ENCODE data around the gene AUTS2.
"Not testable (repeated sequence)": the region's sequence is repeated elsewhere in the genome, so short reads cannot be mapped to it uniquely, and the experiment has no call there.

Gene AUTS2

DNA sequence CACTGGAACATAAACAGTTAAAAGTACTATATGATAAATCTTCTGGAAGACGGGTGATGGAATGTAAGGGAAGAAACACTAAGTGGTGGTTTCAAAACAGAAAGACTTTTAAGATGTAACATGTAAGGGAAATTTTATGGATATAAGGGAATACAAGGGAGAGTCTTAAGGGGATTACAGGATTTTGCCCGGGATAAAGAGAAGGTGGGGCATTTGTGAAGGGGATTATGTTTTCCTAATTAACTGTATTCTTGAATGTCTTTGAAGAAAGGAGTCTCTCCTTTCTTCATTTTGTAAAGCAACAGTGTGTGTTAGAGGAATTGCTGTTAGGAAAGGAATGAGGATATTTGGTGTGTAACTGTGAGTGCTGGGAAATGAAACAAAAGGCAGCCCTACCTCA, 745.2 kb downstream of the AUTS2 start:
- no peak for DNase-seq

- DNase-seq: no peak
Observed at GRCh38 chr7:70344726-70345125, 746.5 kb downstream of the AUTS2 start.

GRCh38 chr7:70346844-70347462, 748.7 kb downstream of the AUTS2 start:
- no peak for DNase-seq

DNA sequence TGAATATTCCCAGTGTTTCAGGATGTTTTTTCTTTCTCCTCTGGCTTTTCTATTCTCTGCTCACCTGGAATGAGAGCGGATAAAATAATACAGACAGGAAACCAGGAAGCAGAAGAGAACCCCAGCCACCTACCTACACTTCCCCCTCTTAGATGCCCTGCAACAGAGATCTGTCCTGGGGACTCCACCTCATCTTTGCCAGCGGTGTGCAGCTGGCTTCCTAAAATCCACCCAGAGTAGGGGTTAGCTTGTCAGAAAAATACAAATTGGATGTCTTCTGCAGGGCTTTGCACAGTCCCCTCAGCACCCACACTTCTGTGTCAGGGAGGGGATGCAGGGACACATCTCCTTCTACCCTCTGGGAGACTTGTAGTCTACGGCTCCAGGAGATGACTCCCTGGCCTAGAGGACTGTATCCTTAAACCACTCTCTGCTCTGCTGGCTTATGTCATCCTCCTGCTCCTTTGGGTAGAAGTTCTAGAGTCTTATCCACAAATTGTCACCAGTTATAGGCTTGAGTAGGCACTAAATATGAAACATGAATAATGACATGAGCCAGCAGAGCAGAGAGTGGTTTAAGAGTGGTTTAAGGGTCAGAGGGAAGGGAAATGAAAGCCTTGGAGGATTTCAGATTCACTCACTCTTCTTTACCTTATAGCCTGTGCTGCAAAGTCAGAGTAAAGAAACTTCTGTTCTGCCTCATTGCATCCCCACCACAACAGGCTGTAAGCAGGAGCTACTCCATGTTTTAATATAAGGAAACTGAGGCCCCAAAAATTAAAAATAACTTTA, 749.4 kb downstream of the AUTS2 start:
- no peak for DNase-seq

DNA sequence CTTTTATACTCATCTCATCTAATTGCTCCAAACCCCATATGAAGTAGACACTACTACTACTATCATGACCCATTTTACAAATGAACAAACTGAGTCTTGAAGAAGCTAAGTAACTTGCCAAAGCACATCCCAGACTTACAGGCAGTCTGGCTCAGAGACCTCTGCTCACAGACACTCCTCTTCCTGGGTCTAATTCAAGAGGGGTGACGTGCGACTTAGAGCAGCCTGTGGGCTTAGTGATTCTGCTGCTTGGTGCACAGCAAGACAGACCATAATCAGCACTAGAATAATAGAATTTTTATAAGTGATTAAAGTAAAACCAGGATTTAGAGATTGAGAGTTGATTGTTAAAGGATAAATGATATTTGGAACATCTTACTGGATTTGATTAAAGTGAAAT, 750.8 kb downstream of the AUTS2 start:
- DNase-seq: no peak

GRCh38 chr7:70349819-70350218, 751.5 kb downstream of the AUTS2 start:
- DNase-seq: no peak

- no peak for DNase-seq
Observed at GRCh38 chr7:70352088-70352487, 753.8 kb downstream of the AUTS2 start.

- DNase-seq: no peak
Observed at GRCh38 chr7:70352906-70353305, 754.6 kb downstream of the AUTS2 start.

- no peak for DNase-seq
Observed at GRCh38 chr7:70353330-70353945, 755.2 kb downstream of the AUTS2 start.

DNA sequence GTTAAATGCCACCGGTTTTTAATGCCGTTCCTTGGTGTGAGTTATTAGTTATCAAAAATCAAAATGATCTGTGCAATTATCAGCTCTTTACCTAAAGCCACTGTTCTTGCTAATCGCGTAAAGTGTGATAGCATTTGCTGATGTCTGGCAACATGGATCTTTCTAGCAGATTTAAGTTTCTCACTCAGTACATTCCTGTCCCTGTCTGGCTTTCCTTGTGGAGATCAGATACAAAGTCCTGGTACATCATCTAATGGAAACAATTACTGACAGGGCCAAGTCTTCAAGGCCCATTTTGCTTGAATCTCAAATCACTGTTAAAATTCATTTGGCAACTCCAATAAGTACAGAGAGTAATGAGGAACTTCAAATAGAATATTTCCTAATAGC, 755.7 kb downstream of the AUTS2 start:
- DNase-seq: no peak

GRCh38 chr7:70354409-70355169, 756.3 kb downstream of the AUTS2 start:
- no peak for DNase-seq

DNA sequence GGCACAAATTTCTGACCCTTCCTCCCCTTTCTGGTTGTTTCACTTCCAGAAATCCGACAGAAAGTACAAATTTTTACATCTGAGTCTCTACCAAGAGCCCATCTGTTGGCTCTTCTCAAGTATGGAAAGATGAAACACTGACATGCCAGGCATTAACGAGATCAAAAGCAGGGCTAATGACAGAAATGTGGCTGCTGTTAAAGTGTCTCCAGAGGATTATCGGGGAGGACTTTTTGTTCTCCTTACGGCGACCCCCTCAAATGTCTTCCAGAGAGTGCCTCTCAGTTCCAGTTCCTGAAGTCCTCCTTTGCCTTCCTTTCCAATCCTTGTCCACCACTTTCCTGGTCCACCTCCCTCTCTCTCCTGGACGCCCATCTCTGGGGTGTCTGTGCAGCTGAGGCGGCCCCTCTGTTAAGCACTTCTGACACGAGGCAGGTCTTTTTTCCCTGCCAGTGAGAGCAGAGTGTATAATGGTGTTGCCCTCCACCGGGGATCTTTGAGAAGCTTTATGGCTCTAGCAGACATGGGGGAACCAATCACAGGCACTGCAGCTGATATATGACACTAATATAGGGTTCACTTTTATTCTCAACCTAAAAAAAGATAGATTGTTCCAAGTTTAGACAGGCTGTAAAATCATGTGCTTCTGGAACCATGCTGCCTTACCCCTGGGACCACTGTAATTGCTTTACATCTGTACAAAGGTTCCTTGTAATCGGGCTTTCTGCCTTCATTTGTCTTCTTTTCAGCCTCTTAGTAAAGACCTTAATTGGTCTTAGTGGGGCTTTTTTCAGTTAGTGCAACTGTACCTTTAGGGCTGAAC, 757.1 kb downstream of the AUTS2 start:
- DNase-seq: no peak

GRCh38 chr7:70356085-70356786, 758.0 kb downstream of the AUTS2 start:
- no peak for DNase-seq

- DNase-seq: no peak
Observed at GRCh38 chr7:70356787-70357328, 758.6 kb downstream of the AUTS2 start.

DNA sequence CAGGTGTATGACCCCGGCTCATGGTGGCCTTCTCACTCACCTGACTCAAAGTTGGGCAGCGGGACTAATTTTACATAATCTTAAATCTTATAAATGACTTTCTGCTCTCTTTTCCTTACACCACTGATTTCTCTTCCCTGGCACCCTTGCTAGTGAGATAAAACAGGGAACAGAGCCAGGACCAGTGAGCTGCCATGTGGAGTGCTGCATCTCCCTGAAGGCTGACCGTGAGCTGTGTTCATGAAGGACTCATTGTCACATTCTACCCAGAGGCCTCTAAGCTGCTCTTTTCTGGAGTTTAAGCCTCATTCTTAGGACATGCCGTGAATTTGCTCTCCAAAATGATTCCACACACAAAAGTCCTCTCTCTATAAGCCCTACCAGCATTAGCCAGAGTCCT, 762.3 kb downstream of the AUTS2 start:
- DNase-seq: no peak

- DNase-seq: no peak
Observed at GRCh38 chr7:70361821-70362220, 763.5 kb downstream of the AUTS2 start.

GRCh38 chr7:70364393-70364792, 766.1 kb downstream of the AUTS2 start:
- DNase-seq: not testable (repeated sequence)

DNA sequence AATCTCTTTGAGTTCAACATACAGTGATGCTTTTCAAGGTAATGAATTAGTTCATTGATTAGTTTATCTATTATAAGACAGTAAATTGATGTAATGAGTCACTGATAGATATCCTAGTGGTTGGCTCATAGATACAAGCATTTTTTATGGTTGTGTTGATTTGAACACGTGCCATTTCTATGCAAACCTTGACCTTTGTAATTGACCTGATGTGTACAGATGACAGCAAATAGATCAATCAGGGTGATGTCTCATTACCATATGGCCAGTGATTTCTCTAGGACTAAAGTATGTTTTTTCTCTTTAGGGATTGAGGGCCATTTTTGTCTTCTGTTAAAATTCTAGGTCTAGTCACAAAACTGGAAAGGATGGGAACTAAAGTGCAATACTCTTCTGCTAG, 773.4 kb downstream of the AUTS2 start:
- no peak for DNase-seq

DNA sequence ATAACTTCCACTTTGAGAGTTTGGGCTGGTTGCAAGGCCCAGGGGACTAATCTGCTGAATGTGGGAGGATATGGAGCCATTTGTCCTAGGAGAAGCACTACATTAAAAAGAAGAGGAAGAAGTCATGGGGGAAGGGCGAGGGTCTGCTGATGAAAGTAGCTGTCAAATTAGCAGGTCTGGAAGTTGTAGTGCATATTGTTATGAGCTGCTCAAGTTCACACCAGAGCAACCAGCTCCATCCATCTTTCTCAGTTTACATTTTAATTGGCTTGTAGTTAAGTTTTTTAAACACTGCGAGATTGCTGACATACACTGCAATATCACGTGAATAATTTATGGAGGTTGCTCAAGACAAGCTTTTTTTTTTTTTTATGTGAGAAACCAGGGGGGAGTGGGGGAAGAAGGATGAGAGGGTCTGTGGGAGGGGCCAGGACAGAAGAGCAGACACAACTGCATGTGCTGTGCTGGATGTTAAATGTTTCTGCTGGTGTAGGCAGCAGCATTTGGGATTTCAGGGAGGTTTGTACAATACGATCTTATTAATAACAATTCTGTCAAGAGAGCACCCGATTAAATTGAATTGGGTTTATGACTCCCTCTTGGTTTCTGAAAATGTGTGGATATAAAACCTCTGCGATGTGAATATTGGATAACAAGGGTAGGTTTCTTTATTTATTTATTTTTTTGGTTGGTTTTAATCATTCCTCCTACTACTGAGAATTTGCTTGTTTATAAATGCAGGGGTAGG, 774.7 kb downstream of the AUTS2 start:
- DNase-seq: no peak

DNA sequence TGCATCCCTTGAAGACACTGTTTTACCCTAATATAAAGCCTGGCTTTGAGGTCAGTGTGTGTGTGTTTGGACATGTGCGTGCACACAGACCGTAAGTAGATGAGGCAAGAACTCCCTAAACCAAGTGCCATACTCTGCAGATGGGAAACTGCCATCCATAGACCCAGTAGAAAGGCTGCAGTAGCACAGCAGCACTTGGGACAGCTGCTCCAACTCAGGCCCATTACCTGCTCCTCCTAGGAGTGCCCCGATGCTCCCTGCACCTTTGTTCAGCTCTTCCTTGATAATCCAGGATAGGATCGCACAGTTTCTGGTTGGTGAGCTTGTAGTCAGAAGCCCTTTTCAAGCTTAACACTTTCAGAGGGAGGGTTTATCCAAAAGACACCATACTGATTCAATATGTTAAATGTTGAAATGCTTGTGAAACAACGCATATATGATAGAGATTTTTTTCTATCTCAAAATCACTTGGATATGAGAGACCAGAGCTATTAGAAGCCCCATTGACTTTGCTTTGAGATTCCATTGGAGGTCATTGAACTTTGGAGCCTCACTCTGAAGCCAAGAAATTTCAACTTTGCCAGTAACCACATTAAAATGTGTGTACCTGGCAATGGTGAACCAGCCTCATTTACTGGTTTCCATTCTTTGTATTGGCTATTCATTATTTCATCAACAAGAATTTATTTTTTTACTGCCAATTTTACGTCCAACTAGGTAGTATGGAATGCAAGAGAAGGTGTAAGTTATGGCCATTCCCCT, 776.7 kb downstream of the AUTS2 start:
- no peak for DNase-seq
